Cardiac atrium fibroblast (primary cell): ENCODE results near the gene PTGS2. TPM values are rescaled to one million over a fixed set of nuclear protein-coding genes. Genes with fewer than 3 reads are reported as not detected.

Experiments used
- total RNA-seq: library from RNA; depleted of rRNA; stranded (reverse); fragments of >200 nt; gene quantifications from 2 replicates; pipeline ENCODE4 v1.2.3, GENCODE V29; 2015

The PTGS2 gene
- total RNA-seq = 71.5 and 110 TPM in 2 replicates

DNA sequence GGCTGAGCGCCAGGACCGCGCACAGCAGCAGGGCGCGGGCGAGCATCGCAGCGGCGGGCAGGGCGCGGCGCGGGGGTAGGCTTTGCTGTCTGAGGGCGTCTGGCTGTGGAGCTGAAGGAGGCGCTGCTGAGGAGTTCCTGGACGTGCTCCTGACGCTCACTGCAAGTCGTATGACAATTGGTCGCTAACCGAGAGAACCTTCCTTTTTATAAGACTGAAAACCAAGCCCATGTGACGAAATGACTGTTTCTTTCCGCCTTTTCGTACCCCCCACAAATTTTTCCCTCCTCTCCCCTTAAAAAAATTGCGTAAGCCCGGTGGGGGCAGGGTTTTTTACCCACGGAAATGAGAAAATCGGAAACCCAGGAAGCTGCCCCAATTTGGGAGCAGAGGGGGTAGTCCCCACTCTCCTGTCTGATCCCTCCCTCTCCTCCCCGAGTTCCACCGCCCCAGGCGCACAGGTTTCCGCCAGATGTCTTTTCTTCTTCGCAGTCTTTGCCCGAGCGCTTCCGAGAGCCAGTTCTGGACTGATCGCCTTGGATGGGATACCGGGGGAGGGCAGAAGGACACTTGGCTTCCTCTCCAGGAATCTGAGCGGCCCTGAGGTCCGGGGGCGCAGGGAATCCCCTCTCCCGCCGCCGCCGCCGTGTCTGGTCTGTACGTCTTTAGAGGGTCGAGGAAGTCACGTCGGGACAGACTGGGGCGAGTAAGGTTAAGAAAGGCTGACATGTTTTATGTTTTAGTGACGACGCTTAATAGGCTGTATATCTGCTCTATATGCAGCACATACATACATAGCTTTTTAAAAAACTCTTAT is at the start of gene PTGS2:
Gene PTGS2 (minus strand): TSS at position 179 of the 817 bp plus-strand sequence. CDS start 133 bp downstream, at position 46.

Other genes with a start within 250 kb of the PTGS2 start
- not detected in 2 replicates for gene PDC, start 219.3 kb downstream of the PTGS2 start, total RNA-seq
- 65.4 and 67.5 TPM in 2 replicates for gene PLA2G4A, start 148.5 kb upstream of the PTGS2 start, total RNA-seq